ENCODE data around the gene CREB5.

The CREB5 gene

DNA sequence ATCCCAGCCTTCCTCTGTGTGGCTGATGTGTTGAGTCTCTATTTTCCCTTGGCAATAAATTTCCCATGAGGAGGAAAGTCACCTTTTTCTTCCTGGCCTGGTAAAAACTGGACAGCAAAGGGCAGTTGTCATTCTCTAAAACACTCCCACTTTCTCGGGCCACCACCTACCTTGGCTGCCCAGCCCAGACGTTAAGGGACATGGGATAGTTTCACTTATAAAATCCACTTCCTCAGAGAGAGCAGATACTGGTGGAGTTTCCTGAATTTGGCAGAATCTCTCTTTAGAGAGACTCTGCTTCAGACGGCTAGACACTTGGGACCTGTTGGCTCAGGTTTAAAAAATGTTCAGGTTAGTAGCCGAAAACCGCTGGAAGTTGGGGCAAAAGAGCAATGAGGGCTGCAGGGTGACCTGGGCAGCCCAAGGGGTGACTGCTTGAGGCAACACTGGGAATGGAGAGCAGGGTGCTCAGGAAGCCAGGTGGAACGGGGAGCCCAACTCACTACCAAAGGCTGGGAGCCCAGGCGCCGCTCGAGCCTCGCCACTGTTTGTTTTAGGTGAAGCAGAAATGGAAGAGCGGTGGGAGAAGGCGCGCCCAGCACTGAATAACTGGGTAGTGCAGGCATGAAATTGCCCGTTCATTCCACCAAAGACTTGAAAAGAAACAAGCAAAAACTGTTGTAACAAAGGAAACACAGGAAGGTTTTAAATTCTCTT lies 359.7 kb downstream of the CREB5 start:
- no peak for DNase-seq
- no peaks in the 10 kb centered on the region for H3K36me3 ChIP-seq (ENCODE audit: insufficient read depth, low read length)
- no peak overlapping the region for H2AFZ ChIP-seq (ENCODE audit: low read depth, low read length)
- no peak overlapping the region for H3K9ac ChIP-seq (ENCODE audit: low read depth, low read length)
- H3K27ac ChIP-seq (ENCODE audit: low read length): no peak overlapping the region
- H4K20me1 ChIP-seq (ENCODE audit: insufficient read depth, low read length): no peaks in the 10 kb centered on the region
- no peak overlapping the region for H3K4me2 ChIP-seq (ENCODE audit: insufficient read depth, low read length)
- peaks cover 22% of the 10 kb centered on the region for H3K27me3 ChIP-seq (ENCODE audit: insufficient read depth, low read length, poor library complexity)
- H3K79me2 ChIP-seq (ENCODE audit: insufficient read depth, low read length): no peaks in the 10 kb centered on the region
- H3K4me3 ChIP-seq (ENCODE audit: low read depth in 1 of 2, low read length in 2 of 2): no peak overlapping the region
- TF ChIP-seq, protein P1, sequence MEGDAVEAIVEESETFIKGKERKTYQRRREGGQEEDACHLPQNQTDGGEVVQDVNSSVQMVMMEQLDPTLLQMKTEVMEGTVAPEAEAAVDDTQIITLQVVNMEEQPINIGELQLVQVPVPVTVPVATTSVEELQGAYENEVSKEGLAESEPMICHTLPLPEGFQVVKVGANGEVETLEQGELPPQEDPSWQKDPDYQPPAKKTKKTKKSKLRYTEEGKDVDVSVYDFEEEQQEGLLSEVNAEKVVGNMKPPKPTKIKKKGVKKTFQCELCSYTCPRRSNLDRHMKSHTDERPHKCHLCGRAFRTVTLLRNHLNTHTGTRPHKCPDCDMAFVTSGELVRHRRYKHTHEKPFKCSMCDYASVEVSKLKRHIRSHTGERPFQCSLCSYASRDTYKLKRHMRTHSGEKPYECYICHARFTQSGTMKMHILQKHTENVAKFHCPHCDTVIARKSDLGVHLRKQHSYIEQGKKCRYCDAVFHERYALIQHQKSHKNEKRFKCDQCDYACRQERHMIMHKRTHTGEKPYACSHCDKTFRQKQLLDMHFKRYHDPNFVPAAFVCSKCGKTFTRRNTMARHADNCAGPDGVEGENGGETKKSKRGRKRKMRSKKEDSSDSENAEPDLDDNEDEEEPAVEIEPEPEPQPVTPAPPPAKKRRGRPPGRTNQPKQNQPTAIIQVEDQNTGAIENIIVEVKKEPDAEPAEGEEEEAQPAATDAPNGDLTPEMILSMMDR (IDR thresholded peaks at IDR 0.05; ENCODE audit: borderline replicate concordance, extremely low read depth, low read length, poor library complexity, severe bottlenecking): no peak
- no peak for TF ChIP-seq EZH2 (IDR thresholded peaks at IDR 0.05; ENCODE audit: borderline replicate concordance, low read depth, low read length, severe bottlenecking)
- H3K4me1 ChIP-seq (ENCODE audit: insufficient read depth, low read length): no peaks in the 10 kb centered on the region
- no peak for ATAC-seq (ENCODE audit: insufficient read depth, low read depth)
- H3K9me3 ChIP-seq (ENCODE audit: insufficient read depth, low read length, severe bottlenecking): no peaks in the 10 kb centered on the region

DNA sequence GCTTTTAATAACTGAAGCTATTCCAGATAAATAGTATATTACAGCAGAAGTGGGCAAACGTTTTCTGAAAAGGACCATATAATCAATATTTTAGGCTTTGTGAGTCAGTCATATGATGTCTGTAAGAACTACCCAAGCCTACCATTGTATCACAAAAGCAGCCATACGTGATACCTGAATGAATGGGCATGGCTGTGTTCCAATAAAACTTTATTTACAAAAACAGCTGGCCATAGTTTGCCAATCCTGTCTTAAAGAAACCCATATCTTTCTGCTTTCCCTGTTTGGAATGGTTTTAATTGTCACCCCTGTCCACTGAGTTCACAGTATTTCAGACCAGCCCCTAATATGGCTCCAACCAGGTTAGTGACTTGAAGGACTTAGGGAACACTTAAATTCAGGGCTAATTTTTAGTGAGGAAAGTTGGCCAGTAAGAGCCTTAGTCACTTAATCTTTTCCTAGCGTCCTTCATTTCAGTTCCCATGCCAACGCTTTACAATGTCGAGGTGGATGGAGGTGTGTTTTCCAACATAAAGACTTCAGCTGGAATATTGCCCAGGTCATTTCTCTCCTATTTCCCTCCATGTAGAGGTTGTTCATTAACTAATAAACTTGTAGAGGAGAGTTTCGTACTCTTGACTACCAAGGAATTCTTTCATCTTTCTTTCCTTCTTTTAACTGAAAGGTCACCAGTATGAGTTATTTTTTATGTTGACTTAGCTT lies 361.3 kb downstream of the CREB5 start:
- Histone ChIP-seq H3K79me2 (ENCODE audit: insufficient read depth, low read length) (no peaks in the 10 kb centered on the region), H4K20me1 (ENCODE audit: insufficient read depth, low read length) (no peaks in the 10 kb centered on the region), H3K36me3 (ENCODE audit: insufficient read depth, low read length) (no peaks in the 10 kb centered on the region), H3K4me3 (ENCODE audit: low read depth in 1 of 2, low read length in 2 of 2) (no peak overlapping the region), H3K9ac (ENCODE audit: low read depth, low read length) (no peak overlapping the region), H3K9me3 (ENCODE audit: insufficient read depth, low read length, severe bottlenecking) (no peaks in the 10 kb centered on the region), H2AFZ (ENCODE audit: low read depth, low read length) (no peak overlapping the region), H3K27ac (ENCODE audit: low read length) (no peak overlapping the region), H3K4me2 (ENCODE audit: insufficient read depth, low read length) (no peak overlapping the region), H3K4me1 (ENCODE audit: insufficient read depth, low read length) (no peaks in the 10 kb centered on the region), H3K27me3 (ENCODE audit: insufficient read depth, low read length, poor library complexity) (peaks cover 18% of the 10 kb centered on the region)
- TF ChIP-seq, protein P1 (IDR thresholded peaks at IDR 0.05; ENCODE audit: borderline replicate concordance, extremely low read depth, low read length, poor library complexity, severe bottlenecking): no peak
- no peak for TF ChIP-seq EZH2 (IDR thresholded peaks at IDR 0.05; ENCODE audit: borderline replicate concordance, low read depth, low read length, severe bottlenecking)
- no peak for ATAC-seq (ENCODE audit: insufficient read depth, low read depth)
- no peak for DNase-seq

DNA sequence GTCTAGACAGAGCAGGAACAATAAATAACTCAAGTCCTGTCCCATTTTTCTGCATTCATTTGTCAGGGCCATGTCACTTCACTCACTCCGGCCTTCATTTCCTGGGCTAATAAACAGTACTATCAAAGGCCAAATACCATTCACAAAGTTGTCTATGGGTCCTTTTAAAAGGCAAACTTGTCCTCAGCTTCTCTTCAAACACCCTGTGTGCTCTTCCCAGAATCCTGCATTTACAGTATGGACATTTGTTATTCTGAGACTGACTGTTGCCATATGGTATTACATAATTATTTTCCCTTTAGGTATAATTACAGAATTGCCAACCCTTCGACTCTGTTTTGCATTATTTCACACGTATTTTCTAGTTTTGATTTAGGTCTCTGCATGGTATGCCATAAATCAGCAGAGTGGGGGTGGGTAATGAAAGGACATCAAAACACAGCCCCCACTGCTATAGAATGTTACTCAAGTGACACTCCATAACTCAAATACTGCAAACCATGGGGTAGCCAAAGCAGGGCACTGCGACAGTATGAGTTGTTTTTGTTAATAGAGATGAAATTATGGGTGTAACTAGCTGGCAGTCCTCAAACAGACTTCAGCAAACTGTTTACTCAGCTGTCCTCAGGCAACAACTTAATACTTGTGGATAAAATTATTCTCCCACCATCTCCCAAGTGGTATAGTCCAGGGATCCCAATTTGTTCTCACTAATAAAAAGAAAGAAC lies 362.1 kb downstream of the CREB5 start:
- Histone ChIP-seq H3K9me3 (ENCODE audit: insufficient read depth, low read length, severe bottlenecking) (no peaks in the 10 kb centered on the region), H3K36me3 (ENCODE audit: insufficient read depth, low read length) (no peaks in the 10 kb centered on the region), H3K4me2 (ENCODE audit: insufficient read depth, low read length) (no peak overlapping the region), H3K27me3 (ENCODE audit: insufficient read depth, low read length, poor library complexity) (peaks cover 18% of the 10 kb centered on the region), H4K20me1 (ENCODE audit: insufficient read depth, low read length) (no peaks in the 10 kb centered on the region), H3K4me1 (ENCODE audit: insufficient read depth, low read length) (no peaks in the 10 kb centered on the region), H3K9ac (ENCODE audit: low read depth, low read length) (no peak overlapping the region), H3K27ac (ENCODE audit: low read length) (no peak overlapping the region), H3K79me2 (ENCODE audit: insufficient read depth, low read length) (no peaks in the 10 kb centered on the region), H2AFZ (ENCODE audit: low read depth, low read length) (no peak overlapping the region), H3K4me3 (ENCODE audit: low read depth in 1 of 2, low read length in 2 of 2) (no peak overlapping the region)
- TF ChIP-seq, protein P1 (IDR thresholded peaks at IDR 0.05; ENCODE audit: borderline replicate concordance, extremely low read depth, low read length, poor library complexity, severe bottlenecking): no peak
- no peak for TF ChIP-seq EZH2 (IDR thresholded peaks at IDR 0.05; ENCODE audit: borderline replicate concordance, low read depth, low read length, severe bottlenecking)
- ATAC-seq (ENCODE audit: insufficient read depth, low read depth): no peak
- no peak for DNase-seq

Measured in DND-41 (cell line).